Left lung (tissue), 10 donors: ENCODE results near the gene AKNA. TPM values are rescaled to one million over a fixed set of nuclear protein-coding genes. Genes with fewer than 3 reads are reported as not detected.

ENCODE experiments used
- ATAC-seq: fragments of 200-7000 bp; cut with Tn5 transposase; one replicate; pipeline ENCODE4 v1.9.1; 2020; ENCODE audit warnings: moderate library complexity
- DNase-seq, 4 donors: peaks; one replicate each; pipeline ENCODE4 v3.0.0-alpha.2; 2013 to 2020
- H3K27ac ChIP-seq, 2 donors: fragments of 200-600 bp; sonication (generic) in 1 of 2; one replicate each; pipeline versions ENCODE4 v1.5.0 to v1.8.0; 2020 to 2021
- H3K27me3 ChIP-seq, 2 donors: fragments of 200-600 bp; sonication (generic) in 1 of 2; one replicate each; pipeline versions ENCODE4 v1.5.0 to v1.8.0; 2020 to 2021
- H3K36me3 ChIP-seq, 2 donors: fragments of 200-600 bp; sonication (generic) in 1 of 2; one replicate each; pipeline versions ENCODE4 v1.5.0 to v1.8.0; 2020 to 2021
- H3K4me1 ChIP-seq, 2 donors: fragments of 200-600 bp; one replicate each; pipeline ENCODE4 v1.8.0; 2021
- H3K4me3 ChIP-seq, 2 donors: fragments of 200-600 bp; sonication (generic) in 1 of 2; one replicate each; pipeline versions ENCODE4 v1.5.0 to v1.8.0; 2020 to 2021; ENCODE audit warnings: mild to moderate bottlenecking in 1 of 2
- H3K9me3 ChIP-seq, 2 donors: fragments of 200-600 bp; sonication (generic) in 1 of 2; one replicate each; pipeline versions ENCODE4 v1.5.0 to v1.8.0; 2020 to 2021
- intact Hi-C, 2 donors: fragments of 100-400 bp; cut with DNase I; formaldehyde crosslinking; loops; one replicate each; pipeline versions ENCODE4 v1.11.2 to v1.14.2; 2022
- polyA plus RNA-seq, 6 donors: library from polyadenylated mRNA; unstranded; fragments of 120-200 nt; gene quantifications; one replicate each; pipeline ENCODE4 v1.2.1, GENCODE V29; 2013; ENCODE audit not compliant: insufficient read length in 6 of 6
- total RNA-seq, 2 donors: library from RNA; stranded (reverse); fragmentation: NEBNext Ultra II Directional; extraction: Animal tissue kit (Norgen Biotek cat#: 25700); gene quantifications; one replicate each; pipeline ENCODE4 v1.2.1, GENCODE V29; 2021
- TF ChIP-seq, protein P1 (sequence below), 2 donors: fragments of 200-600 bp; sonication (generic) in 1 of 2; IDR thresholded peaks; one replicate each; pipeline versions ENCODE4 v1.5.0 to v1.8.0; 2021; ENCODE audit warnings: antibody characterized with exemption in 2 of 2
- donor health status: DM: no; HTN: yes; CAD: no.
- donor health status: DM: no; HTN: no; CAD: no.

Gene AKNA
- total and polyA plus RNA-seq, 8 donors: 25.1 to 55.3 (median 36.7) TPM

DNA sequence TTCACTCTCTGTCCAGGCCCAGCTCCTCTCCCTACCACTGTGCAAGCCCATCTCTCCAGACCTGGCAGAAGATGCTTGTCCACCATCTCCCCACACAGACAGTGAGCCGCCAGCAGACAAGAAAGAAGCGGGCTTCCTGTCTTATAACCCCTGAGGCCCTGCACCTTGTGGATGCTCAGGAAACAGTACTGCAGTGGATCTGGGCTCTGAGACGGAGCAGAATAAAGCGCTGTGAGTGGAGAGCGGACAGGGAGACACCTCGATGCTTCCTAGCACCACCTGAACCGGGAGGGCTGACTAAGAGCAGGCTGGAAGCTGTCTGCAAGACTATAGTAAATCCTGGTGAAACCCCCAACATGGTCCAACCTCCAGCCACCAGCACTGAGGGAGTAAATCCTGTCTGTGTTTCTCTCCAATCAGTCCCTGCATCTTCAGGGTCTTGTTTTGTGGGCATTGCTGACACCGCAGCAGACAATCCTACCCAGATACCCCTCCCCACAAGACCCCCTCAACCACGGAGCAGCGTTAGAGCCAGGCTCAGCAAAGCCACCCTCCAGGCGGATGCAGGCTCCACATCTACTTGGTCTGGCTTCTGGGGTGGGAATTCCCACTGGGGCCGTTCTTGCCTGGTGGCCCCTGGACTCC, 39.4 kb downstream of the AKNA start:
- Histone ChIP-seq H3K27me3 (no peaks in the 10 kb centered on the region), H3K27ac (peak overlapping the region; percentile 49 to 60), H3K4me1 (peaks cover 10 to 24% of the 10 kb centered on the region in 2 donors), H3K9me3 (no peaks in the 10 kb centered on the region), H3K36me3 (peaks cover 0 to 100% of the 10 kb centered on the region in 2 donors), H3K4me3 (no peak overlapping the region)
- ATAC-seq (no peak), DNase-seq (no peak)
- intact Hi-C loops: no loop called here
- TF ChIP-seq, protein P1, sequence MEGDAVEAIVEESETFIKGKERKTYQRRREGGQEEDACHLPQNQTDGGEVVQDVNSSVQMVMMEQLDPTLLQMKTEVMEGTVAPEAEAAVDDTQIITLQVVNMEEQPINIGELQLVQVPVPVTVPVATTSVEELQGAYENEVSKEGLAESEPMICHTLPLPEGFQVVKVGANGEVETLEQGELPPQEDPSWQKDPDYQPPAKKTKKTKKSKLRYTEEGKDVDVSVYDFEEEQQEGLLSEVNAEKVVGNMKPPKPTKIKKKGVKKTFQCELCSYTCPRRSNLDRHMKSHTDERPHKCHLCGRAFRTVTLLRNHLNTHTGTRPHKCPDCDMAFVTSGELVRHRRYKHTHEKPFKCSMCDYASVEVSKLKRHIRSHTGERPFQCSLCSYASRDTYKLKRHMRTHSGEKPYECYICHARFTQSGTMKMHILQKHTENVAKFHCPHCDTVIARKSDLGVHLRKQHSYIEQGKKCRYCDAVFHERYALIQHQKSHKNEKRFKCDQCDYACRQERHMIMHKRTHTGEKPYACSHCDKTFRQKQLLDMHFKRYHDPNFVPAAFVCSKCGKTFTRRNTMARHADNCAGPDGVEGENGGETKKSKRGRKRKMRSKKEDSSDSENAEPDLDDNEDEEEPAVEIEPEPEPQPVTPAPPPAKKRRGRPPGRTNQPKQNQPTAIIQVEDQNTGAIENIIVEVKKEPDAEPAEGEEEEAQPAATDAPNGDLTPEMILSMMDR (IDR thresholded peaks at IDR 0.05): no peak

DNA sequence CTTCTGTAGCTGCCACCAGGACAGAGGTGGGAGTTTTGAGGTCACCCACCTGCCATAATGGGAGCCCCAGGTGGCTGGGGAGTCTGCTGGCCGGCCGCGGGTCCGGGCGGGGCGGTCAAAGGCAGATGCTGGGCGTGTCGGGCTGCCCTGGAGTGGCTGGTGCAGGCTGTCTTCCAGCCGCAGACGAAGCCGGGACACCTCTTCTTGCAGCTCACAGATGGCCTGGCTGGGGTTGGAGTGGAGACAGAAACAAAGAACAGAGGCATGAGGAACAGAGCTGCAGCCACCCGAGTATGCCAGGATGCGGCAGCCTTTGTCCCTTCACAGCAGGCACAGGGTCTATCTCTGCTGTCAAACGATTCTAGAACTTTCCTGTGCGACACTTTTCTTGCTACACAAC, 40.1 kb downstream of the AKNA start:
- intact Hi-C loops: no loop called here
- no peak overlapping the region for H3K27ac ChIP-seq
- TF ChIP-seq, protein P1 (IDR thresholded peaks at IDR 0.05): no peak
- ATAC-seq: no peak
- no peak overlapping the region for H3K4me3 ChIP-seq
- H3K9me3 ChIP-seq: no peaks in the 10 kb centered on the region
- H3K27me3 ChIP-seq: no peaks in the 10 kb centered on the region
- H3K4me1 ChIP-seq: peaks cover 10 to 24% of the 10 kb centered on the region in 2 donors
- H3K36me3 ChIP-seq: peaks cover 0 to 100% of the 10 kb centered on the region in 2 donors
- no peak for DNase-seq

DNA sequence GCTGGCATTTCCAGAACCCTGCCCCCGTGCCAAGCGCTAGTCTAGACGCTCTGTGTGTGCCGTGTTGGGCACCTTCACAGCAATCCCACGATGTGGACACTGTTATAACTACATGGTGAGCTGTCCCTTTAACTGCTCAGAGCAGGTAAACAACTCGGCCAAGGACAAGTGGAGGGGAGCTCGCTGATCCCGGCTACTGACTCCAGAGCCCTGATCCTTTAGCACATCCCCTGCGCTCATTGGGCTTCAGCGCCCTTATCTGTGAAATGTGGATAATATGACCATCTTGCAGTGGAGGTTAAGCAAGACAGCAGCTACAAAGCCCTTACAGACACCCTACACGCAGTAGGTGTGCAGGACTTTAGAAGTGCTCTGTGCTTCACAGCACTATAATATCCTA, 41.6 kb downstream of the AKNA start:
- Histone ChIP-seq H3K4me1 (peaks cover 10 to 21% of the 10 kb centered on the region in 2 donors), H3K36me3 (peaks cover 0 to 100% of the 10 kb centered on the region in 2 donors), H3K27ac (no peak overlapping the region), H3K4me3 (no peak overlapping the region), H3K9me3 (no peaks in the 10 kb centered on the region), H3K27me3 (no peaks in the 10 kb centered on the region)
- ATAC-seq (no peak), DNase-seq (no peak)
- intact Hi-C loops: no loop called here
- TF ChIP-seq, protein P1 (IDR thresholded peaks at IDR 0.05): no peak

DNA sequence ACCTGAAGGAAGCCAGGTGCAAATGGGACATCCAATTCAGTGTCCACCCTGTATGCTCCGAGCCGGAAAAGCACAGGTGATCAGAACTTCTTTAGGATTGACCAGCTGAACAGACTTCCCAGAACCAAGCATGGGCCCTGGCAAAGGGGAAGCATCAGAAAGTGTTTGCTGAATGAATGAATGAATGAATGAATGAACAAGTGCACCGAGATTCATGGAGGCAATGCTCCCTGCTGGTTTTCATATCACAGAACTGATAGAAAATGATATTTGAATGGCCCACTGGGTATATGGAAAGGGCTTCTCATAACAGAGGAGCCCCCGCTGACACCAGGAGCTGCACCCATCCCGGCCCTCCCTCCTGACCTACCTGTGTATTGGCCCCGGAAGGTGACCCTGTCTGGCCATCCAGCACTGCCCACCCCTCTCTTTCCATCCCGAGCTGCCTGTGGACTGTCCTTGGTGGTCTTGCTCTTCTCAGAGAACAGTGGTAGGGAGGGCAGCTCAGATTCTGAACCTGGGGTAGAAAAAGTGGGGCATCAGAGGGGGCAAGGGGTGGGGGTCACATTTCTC, 42.2 kb downstream of the AKNA start:
- H3K4me1 ChIP-seq: peaks cover 10 to 24% of the 10 kb centered on the region in 2 donors
- no peaks in the 10 kb centered on the region for H3K9me3 ChIP-seq
- intact Hi-C loops: no loop called here
- H3K27ac ChIP-seq: no peak overlapping the region
- no peak overlapping the region for H3K4me3 ChIP-seq
- no peaks in the 10 kb centered on the region for H3K27me3 ChIP-seq
- H3K36me3 ChIP-seq: peaks cover 0 to 100% of the 10 kb centered on the region in 2 donors
- DNase-seq (no peak), ATAC-seq (no peak)
- TF ChIP-seq, protein P1 (IDR thresholded peaks at IDR 0.05): no peak

DNA sequence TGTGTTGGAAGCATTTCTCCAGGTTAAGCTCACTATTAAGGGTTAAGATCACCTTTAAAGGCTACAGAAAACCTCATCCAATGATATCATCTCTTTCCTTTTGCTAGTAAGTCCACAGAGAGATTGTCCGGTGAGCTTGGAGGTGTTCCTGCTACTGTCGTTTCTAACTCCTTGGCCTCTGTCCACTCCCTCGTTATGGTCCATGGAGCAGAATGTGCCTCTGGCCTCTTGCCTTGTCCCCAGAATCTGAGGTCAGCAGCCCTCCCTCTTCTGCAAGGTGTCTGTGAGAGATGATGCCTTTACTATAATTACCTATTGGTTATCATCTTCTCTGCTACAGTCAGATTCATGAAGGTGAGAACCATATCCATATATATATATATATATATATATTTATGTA, 43.1 kb downstream of the AKNA start:
- Histone ChIP-seq H3K9me3 (no peaks in the 10 kb centered on the region), H3K27ac (no peak overlapping the region), H3K4me3 (no peak overlapping the region), H3K27me3 (no peaks in the 10 kb centered on the region), H3K4me1 (peaks cover 6 to 28% of the 10 kb centered on the region in 2 donors), H3K36me3 (peaks cover 0 to 100% of the 10 kb centered on the region in 2 donors)
- ATAC-seq: no peak
- TF ChIP-seq, protein P1 (IDR thresholded peaks at IDR 0.05): no peak
- intact Hi-C loops: no loop called here
- DNase-seq: no peak
